Measurements from ENCODE around the gene REL. TPM values are rescaled to one million over a fixed set of nuclear protein-coding genes. Genes with fewer than 3 reads are reported as not detected.

The REL gene
- total and polyA plus RNA-seq, 9 of the 15 experiments (the other 6 are each of a cell fraction or from before 2014, with no cell fraction given): 0.63 to 8.6 (median 6.3) TPM

DNA sequence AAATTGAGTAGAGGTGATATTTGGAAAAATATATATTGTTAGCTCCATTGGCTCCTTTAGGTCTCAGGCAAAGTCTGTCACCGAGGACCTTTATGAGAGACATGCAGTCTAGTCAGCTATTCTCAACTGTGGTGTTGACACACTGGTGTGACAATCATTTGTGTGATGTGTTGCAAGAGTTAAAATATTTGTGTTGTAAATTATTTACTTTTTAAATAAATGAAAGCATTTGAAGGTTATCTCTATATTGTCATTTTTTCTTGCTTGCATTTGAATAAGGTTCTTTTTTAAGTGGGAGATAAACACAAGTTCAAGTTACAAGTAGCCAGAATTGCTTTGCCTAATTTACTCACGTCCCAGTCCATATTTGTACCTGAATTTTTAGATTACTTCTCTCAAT lies 4.3 kb downstream of the REL start (continued):
- no peak for TF ChIP-seq ZNF239 (CRISPR knock-in tag; IDR thresholded peaks at IDR 0.05)
- TF ChIP-seq, protein P1, sequence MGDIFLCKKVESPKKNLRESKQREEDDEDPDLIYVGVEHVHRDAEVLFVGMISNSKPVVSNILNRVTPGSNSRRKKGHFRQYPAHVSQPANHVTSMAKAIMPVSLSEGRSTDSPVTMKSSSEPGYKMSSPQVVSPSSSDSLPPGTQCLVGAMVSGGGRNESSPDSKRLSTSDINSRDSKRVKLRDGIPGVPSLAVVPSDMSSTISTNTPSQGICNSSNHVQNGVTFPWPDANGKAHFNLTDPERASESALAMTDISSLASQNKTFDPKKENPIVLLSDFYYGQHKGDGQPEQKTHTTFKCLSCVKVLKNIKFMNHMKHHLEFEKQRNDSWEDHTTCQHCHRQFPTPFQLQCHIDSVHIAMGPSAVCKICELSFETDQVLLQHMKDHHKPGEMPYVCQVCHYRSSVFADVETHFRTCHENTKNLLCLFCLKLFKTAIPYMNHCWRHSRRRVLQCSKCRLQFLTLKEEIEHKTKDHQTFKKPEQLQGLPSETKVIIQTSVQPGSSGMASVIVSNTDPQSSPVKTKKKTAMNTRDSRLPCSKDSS (IDR thresholded peaks at IDR 0.05; ENCODE audit: low read depth, partially characterized antibody): no peak
- TF ChIP-seq C11orf30 (IDR thresholded peaks at IDR 0.05; ENCODE audit: low read depth): peak; percentile 64
- TF ChIP-seq SIRT6 (IDR thresholded peaks at IDR 0.05; ENCODE audit: low read depth, low read length): no peak
- TF ChIP-seq CEBPG (CRISPR knock-in tag; IDR thresholded peaks at IDR 0.05): no peak
- TF ChIP-seq CEBPG (tag; conservative IDR thresholded peaks at IDR 0.05 in 1 of 2, IDR thresholded peaks at IDR 0.05 in 1 of 2): peak in 1 of 2 experiments; percentile 55; a peak in 1 of 4 replicates
- TF ChIP-seq, protein P2, sequence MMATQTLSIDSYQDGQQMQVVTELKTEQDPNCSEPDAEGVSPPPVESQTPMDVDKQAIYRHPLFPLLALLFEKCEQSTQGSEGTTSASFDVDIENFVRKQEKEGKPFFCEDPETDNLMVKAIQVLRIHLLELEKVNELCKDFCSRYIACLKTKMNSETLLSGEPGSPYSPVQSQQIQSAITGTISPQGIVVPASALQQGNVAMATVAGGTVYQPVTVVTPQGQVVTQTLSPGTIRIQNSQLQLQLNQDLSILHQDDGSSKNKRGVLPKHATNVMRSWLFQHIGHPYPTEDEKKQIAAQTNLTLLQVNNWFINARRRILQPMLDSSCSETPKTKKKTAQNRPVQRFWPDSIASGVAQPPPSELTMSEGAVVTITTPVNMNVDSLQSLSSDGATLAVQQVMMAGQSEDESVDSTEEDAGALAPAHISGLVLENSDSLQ (IDR thresholded peaks at IDR 0.05): peak; percentile 33; the same call in 1 of the 2 replicates
- TF ChIP-seq, protein P3, sequence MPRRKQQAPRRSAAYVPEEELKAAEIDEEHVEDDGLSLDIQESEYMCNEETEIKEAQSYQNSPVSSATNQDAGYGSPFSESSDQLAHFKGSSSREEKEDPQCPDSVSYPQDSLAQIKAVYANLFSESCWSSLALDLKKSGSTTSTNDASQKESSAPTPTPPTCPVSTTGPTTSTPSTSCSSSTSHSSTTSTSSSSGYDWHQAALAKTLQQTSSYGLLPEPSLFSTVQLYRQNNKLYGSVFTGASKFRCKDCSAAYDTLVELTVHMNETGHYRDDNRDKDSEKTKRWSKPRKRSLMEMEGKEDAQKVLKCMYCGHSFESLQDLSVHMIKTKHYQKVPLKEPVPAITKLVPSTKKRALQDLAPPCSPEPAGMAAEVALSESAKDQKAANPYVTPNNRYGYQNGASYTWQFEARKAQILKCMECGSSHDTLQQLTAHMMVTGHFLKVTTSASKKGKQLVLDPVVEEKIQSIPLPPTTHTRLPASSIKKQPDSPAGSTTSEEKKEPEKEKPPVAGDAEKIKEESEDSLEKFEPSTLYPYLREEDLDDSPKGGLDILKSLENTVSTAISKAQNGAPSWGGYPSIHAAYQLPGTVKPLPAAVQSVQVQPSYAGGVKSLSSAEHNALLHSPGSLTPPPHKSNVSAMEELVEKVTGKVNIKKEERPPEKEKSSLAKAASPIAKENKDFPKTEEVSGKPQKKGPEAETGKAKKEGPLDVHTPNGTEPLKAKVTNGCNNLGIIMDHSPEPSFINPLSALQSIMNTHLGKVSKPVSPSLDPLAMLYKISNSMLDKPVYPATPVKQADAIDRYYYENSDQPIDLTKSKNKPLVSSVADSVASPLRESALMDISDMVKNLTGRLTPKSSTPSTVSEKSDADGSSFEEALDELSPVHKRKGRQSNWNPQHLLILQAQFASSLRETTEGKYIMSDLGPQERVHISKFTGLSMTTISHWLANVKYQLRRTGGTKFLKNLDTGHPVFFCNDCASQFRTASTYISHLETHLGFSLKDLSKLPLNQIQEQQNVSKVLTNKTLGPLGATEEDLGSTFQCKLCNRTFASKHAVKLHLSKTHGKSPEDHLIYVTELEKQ (CRISPR knock-in tag; IDR thresholded peaks at IDR 0.05): no peak
- TF ChIP-seq SIN3A (IDR thresholded peaks at IDR 0.05; ENCODE audit: borderline replicate concordance in 2 of 2, control insufficient read depth in 1 of 2, low read depth in 2 of 2, low read length in 2 of 2): no peak
- no peak for TF ChIP-seq ARHGAP35 (IDR thresholded peaks at IDR 0.05; ENCODE audit: partially characterized antibody)
- TF ChIP-seq, protein P4, sequence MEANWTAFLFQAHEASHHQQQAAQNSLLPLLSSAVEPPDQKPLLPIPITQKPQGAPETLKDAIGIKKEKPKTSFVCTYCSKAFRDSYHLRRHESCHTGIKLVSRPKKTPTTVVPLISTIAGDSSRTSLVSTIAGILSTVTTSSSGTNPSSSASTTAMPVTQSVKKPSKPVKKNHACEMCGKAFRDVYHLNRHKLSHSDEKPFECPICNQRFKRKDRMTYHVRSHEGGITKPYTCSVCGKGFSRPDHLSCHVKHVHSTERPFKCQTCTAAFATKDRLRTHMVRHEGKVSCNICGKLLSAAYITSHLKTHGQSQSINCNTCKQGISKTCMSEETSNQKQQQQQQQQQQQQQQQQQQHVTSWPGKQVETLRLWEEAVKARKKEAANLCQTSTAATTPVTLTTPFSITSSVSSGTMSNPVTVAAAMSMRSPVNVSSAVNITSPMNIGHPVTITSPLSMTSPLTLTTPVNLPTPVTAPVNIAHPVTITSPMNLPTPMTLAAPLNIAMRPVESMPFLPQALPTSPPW (CRISPR knock-in tag; IDR thresholded peaks at IDR 0.05): 0 out of 2 replicates have a peak, but pooled peaks have one; percentile 13
- no peak for TF ChIP-seq MEIS2 (IDR thresholded peaks at IDR 0.05; ENCODE audit: partially characterized antibody)
- no peak for TF ChIP-seq ZNF445 (CRISPR knock-in tag; IDR thresholded peaks at IDR 0.05; ENCODE audit: low read depth)
- no peak for TF ChIP-seq BCL6 (CRISPR knock-in tag; IDR thresholded peaks at IDR 0.05)
- TF ChIP-seq SMAD1 (IDR thresholded peaks at IDR 0.05; ENCODE audit: low read depth, low read length, partially characterized antibody): no peak
- no peak for TF ChIP-seq RHOXF2B (CRISPR knock-in tag; conservative IDR thresholded peaks at IDR 0.05)
- peak; percentile 85 for TF ChIP-seq CEBPB (tag; IDR thresholded peaks at IDR 0.05)
- TF ChIP-seq, protein P5, sequence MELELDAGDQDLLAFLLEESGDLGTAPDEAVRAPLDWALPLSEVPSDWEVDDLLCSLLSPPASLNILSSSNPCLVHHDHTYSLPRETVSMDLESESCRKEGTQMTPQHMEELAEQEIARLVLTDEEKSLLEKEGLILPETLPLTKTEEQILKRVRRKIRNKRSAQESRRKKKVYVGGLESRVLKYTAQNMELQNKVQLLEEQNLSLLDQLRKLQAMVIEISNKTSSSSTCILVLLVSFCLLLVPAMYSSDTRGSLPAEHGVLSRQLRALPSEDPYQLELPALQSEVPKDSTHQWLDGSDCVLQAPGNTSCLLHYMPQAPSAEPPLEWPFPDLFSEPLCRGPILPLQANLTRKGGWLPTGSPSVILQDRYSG (tag; conservative IDR thresholded peaks at IDR 0.05; ENCODE audit: low read depth): no peak
